HL-60 (cell line): Measurements from ENCODE around the gene HDHD5.

Experiments used
- GABPA ChIP-seq: IDR thresholded peaks from 2 replicates; pipeline ENCODE4 v1.6.1; 2012; ENCODE audit warnings: low read depth
- POLR2AphosphoS5 ChIP-seq: IDR thresholded peaks from 2 replicates; pipeline ENCODE4 v1.6.1; 2012; ENCODE audit warnings: low read depth
- SPI1 ChIP-seq: IDR thresholded peaks from 2 replicates; pipeline ENCODE4 v1.6.1; 2012; ENCODE audit warnings: low read depth, mild to moderate bottlenecking, borderline replicate concordance
- TF ChIP-seq, protein P1 (sequence below): IDR thresholded peaks from one replicate; pipeline ENCODE4 v1.5.1; 2011; ENCODE audit warnings: low read length, control low read depth, inconsistent platforms; ENCODE audit not compliant: insufficient read depth
- TF ChIP-seq, protein P2 (sequence below): IDR thresholded peaks from 2 replicates; pipeline ENCODE4 v1.6.1; 2012; ENCODE audit warnings: low read depth; ENCODE audit not compliant: insufficient replicate concordance

DNA sequence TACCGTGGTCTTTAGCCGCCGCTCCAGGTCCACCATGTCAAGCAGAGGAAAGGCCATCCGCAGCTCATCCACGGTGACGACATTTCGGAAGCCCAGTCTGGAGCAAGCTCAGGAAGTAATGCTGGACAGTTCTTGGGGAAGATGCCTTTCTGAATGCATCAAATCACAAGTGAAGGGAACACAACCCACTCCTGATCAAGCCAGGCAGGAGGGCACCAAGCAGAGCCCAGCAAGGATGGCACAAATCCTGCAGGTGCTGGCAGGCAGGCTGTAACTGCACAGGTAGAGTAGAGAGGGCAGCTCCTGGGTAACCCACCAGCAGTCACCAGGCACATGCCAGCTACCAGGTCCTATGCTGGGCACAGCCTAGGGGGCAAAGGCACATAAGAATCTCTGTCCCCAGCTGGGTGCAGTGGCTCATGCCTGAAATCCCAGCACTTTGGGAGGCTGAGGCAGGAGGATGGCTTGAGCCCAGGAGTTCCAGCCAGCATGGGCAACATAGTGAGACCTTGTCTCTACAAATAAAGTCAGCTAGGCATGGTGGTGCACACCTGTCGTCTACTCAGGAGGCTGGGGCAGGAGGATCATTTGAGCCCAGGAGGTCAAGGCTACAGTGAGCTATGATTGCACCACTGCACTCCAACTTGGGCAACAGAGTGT, 13.9 kb downstream of the HDHD5 start:
- TF ChIP-seq, protein P1, sequence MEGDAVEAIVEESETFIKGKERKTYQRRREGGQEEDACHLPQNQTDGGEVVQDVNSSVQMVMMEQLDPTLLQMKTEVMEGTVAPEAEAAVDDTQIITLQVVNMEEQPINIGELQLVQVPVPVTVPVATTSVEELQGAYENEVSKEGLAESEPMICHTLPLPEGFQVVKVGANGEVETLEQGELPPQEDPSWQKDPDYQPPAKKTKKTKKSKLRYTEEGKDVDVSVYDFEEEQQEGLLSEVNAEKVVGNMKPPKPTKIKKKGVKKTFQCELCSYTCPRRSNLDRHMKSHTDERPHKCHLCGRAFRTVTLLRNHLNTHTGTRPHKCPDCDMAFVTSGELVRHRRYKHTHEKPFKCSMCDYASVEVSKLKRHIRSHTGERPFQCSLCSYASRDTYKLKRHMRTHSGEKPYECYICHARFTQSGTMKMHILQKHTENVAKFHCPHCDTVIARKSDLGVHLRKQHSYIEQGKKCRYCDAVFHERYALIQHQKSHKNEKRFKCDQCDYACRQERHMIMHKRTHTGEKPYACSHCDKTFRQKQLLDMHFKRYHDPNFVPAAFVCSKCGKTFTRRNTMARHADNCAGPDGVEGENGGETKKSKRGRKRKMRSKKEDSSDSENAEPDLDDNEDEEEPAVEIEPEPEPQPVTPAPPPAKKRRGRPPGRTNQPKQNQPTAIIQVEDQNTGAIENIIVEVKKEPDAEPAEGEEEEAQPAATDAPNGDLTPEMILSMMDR: no peak
- TF ChIP-seq, protein P2, sequence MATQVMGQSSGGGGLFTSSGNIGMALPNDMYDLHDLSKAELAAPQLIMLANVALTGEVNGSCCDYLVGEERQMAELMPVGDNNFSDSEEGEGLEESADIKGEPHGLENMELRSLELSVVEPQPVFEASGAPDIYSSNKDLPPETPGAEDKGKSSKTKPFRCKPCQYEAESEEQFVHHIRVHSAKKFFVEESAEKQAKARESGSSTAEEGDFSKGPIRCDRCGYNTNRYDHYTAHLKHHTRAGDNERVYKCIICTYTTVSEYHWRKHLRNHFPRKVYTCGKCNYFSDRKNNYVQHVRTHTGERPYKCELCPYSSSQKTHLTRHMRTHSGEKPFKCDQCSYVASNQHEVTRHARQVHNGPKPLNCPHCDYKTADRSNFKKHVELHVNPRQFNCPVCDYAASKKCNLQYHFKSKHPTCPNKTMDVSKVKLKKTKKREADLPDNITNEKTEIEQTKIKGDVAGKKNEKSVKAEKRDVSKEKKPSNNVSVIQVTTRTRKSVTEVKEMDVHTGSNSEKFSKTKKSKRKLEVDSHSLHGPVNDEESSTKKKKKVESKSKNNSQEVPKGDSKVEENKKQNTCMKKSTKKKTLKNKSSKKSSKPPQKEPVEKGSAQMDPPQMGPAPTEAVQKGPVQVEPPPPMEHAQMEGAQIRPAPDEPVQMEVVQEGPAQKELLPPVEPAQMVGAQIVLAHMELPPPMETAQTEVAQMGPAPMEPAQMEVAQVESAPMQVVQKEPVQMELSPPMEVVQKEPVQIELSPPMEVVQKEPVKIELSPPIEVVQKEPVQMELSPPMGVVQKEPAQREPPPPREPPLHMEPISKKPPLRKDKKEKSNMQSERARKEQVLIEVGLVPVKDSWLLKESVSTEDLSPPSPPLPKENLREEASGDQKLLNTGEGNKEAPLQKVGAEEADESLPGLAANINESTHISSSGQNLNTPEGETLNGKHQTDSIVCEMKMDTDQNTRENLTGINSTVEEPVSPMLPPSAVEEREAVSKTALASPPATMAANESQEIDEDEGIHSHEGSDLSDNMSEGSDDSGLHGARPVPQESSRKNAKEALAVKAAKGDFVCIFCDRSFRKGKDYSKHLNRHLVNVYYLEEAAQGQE: no peak
- TF ChIP-seq POLR2AphosphoS5: no peak
- no peak for TF ChIP-seq GABPA
- TF ChIP-seq SPI1: no peak
